Adrenal gland (tissue), 12 donors: ENCODE measurements around the gene ATG9A. TPM values are rescaled to one million over a fixed set of nuclear protein-coding genes. Genes with fewer than 3 reads are reported as not detected.
A peak's percentile ranks its signal among the peaks of the same experiment; 100 is the strongest.

ENCODE experiments used
- DNase-seq, 7 donors: peaks; one replicate each; pipeline ENCODE4 v3.0.0-alpha.2; 2019 to 2020
- H3K27ac ChIP-seq, 5 donors: fragments of 200-600 bp; sonication (generic) in 4 of 5; 1 replicate in 3 of 5; 2 replicates in 2 of 5; pipeline versions ENCODE4 v1.5.1 to v1.8.0; 2016 to 2020; ENCODE audit warnings: mild to moderate bottlenecking in 1 of 5
- H3K27me3 ChIP-seq: fragments of 200-600 bp; 2 replicates; pipeline ENCODE4 v1.8.0; 2021
- H3K36me3 ChIP-seq, 2 donors: fragments of 200-600 bp; replicated peaks in 1 of 2; 1 replicate in 1 of 2; 2 replicates in 1 of 2; pipeline versions ENCODE4 v1.5.1 to v1.8.0; 2018 to 2022
- H3K4me1 ChIP-seq, 2 donors: fragments of 200-600 bp; replicated peaks in 1 of 2; 1 replicate in 1 of 2; 2 replicates in 1 of 2; pipeline versions ENCODE4 v1.5.1 to v1.8.0; 2018 to 2021
- H3K4me3 ChIP-seq, 4 donors: fragments of 200-600 bp; sonication (generic) in 3 of 4; one replicate each; pipeline ENCODE4 v1.5.1; 2016 to 2018
- H3K9me3 ChIP-seq, 3 donors: fragments of 200-600 bp; sonication (generic) in 1 of 3; replicated peaks in 1 of 3; 1 replicate in 2 of 3; 2 replicates in 1 of 3; pipeline versions ENCODE4 v1.5.1 to v1.8.0; 2016 to 2021
- POLR2A ChIP-seq, 2 donors: fragments of 450-650 bp; IDR thresholded peaks; one replicate each; pipeline ENCODE4 v1.6.1; 2017; ENCODE audit warnings: antibody characterized with exemption in 2 of 2, mild to moderate bottlenecking in 2 of 2, moderate library complexity in 1 of 2
- WGBS, 4 donors: extraction: QIAGEN DNeasy Blood & Tissue Kit in 2 of 4; methylation state at CpG; one replicate each; pipeline versions ENCODE4 v1.1.5 to v1.1.7; 2013 to 2017; 5-methylcytosine and 5-hydroxymethylcytosine counted together
- intact Hi-C, 2 donors: fragments of 100-400 bp; cut with DNase I; formaldehyde crosslinking; loops; one replicate each; pipeline versions ENCODE4 v1.14.1 to v1.15.0; 2022 to 2023
- polyA plus RNA-seq, 3 donors: library from polyadenylated mRNA; stranded (reverse); fragments of 200-250 nt in 2 of 3; fragments of 350-450 nt in 1 of 3; fragmentation: Illumina TruSeq in 1 of 3; extraction: RNeasy Lipid Tissue Mini Kit (QIAGEN cat#74804) in 1 of 3; gene quantifications; one replicate each; pipeline ENCODE4 v1.2.3, GENCODE V29; 2013 to 2014
- total RNA-seq, 9 donors: library from RNA; depleted of rRNA in 4 of 9; stranded (reverse); fragments of >200 nt in 4 of 9; fragments of 120-200 nt in 1 of 9; fragmentation: NEBNext Ultra II Directional in 1 of 9; extraction: Animal tissue kit (Norgen Biotek cat#: 25700) in 1 of 9; gene quantifications; one replicate each; pipeline versions ENCODE4 v1.1.0 to v1.2.4, GENCODE V29; 2013 to 2023
- TF ChIP-seq, protein P1 (sequence below), 6 experiments: fragments of 450-650 bp in 4 of 6; fragments of 200-600 bp in 2 of 6; sonication (generic) in 1 of 6; IDR thresholded peaks; 1 replicate in 5 of 6; 2 replicates in 1 of 6; pipeline versions ENCODE4 v1.5.1 to v1.8.0; 2016 to 2021; ENCODE audit warnings: antibody characterized with exemption in 6 of 6, mild to moderate bottlenecking in 2 of 6, moderate library complexity in 1 of 6
- donor health status: healthy with polysubstance abuse.
- donor health status: Bipolar disorder and iron deficiency.
- donor health status: DM: yes; HTN: yes; CAD: no.
- donor health status: DM: no; HTN: no; CAD: no.
- donor health status: DM: no; HTN: no; CAD: no.
- donor health status: DM: yes; HTN: yes; CAD: no.

The ATG9A gene
- total and polyA plus RNA-seq, 12 donors, result 13.0 to 73.1 (median 51.3) TPM

- no peaks in the 10 kb centered on the region for H3K27me3 ChIP-seq
- peak; percentile 8 to 38 for TF ChIP-seq POLR2A (IDR thresholded peaks at IDR 0.05)
- TF ChIP-seq, protein P1, sequence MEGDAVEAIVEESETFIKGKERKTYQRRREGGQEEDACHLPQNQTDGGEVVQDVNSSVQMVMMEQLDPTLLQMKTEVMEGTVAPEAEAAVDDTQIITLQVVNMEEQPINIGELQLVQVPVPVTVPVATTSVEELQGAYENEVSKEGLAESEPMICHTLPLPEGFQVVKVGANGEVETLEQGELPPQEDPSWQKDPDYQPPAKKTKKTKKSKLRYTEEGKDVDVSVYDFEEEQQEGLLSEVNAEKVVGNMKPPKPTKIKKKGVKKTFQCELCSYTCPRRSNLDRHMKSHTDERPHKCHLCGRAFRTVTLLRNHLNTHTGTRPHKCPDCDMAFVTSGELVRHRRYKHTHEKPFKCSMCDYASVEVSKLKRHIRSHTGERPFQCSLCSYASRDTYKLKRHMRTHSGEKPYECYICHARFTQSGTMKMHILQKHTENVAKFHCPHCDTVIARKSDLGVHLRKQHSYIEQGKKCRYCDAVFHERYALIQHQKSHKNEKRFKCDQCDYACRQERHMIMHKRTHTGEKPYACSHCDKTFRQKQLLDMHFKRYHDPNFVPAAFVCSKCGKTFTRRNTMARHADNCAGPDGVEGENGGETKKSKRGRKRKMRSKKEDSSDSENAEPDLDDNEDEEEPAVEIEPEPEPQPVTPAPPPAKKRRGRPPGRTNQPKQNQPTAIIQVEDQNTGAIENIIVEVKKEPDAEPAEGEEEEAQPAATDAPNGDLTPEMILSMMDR (IDR thresholded peaks at IDR 0.05), result peak in 1 of 6 experiments; percentile 9
- intact Hi-C loops, result loop anchor here in 1 of 2 donors (10.0 kb wide), 1 partner anchor 53 kb away; the partner anchor contains the start of gene NHEJ1
- peak overlapping the region in 2 of 4 donors; percentile 46 to 69 for H3K4me3 ChIP-seq
- peak overlapping the region; percentile 82 to 97 (median 92) for H3K27ac ChIP-seq
- H3K9me3 ChIP-seq, result no peaks in the 10 kb centered on the region
- H3K36me3 ChIP-seq, result peaks cover 0 to 60% of the 10 kb centered on the region in 2 donors
- peak; percentile 66 to 85 (median 80) for DNase-seq
- H3K4me1 ChIP-seq, result peaks cover 23 to 30% of the 10 kb centered on the region in 2 donors
- 0 to 1% (median 1%) methylated on average over 16 to 37 of the region's 37 CpGs for WGBS, 4 donors
These were observed 11.2 kb downstream of the ATG9A start for GRCh38 chr2:219218217-219218731.

GRCh38 chr2:219216535-219216915 lies 12.9 kb downstream of the ATG9A start:
- no peak for DNase-seq
- Histone ChIP-seq H3K9me3 (no peaks in the 10 kb centered on the region), H3K27ac (peak overlapping the region in 2 of 5 donors; percentile 8 to 97), H3K4me3 (no peak overlapping the region), H3K4me1 (peaks cover 23 to 30% of the 10 kb centered on the region in 2 donors), H3K36me3 (peaks cover 0 to 57% of the 10 kb centered on the region in 2 donors), H3K27me3 (no peaks in the 10 kb centered on the region)
- whole genome bisulfite sequencing, 4 donors, result 83 to 92% (median 90%) methylated on average over 2 to 6 of the region's 6 CpGs
- intact Hi-C loops, result loop anchor here in 1 of 2 donors (10.0 kb wide), 1 partner anchor 52 kb away; the partner anchor contains the start of gene NHEJ1
- no peak for TF ChIP-seq POLR2A (IDR thresholded peaks at IDR 0.05)
- TF ChIP-seq, protein P1 (IDR thresholded peaks at IDR 0.05), result no peak

- Histone ChIP-seq H3K4me1 (peaks cover 23 to 30% of the 10 kb centered on the region in 2 donors), H3K27ac (peak overlapping the region in 1 of 5 donors; percentile 8), H3K27me3 (no peaks in the 10 kb centered on the region), H3K9me3 (no peaks in the 10 kb centered on the region), H3K36me3 (peaks cover 0 to 52% of the 10 kb centered on the region in 2 donors), H3K4me3 (no peak overlapping the region)
- TF ChIP-seq POLR2A (IDR thresholded peaks at IDR 0.05), result no peak
- TF ChIP-seq, protein P1 (IDR thresholded peaks at IDR 0.05), result no peak
- WGBS, 4 donors, result 90 to 94% (median 93%) methylated on average over 20 to 27 of the region's 27 CpGs
- DNase-seq, result no peak
- intact Hi-C loops, result loop anchor here in 1 of 2 donors (10.0 kb wide), 1 partner anchor 51 kb away; the partner anchor contains the start of gene NHEJ1
These were observed 13.4 kb downstream of the ATG9A start for GRCh38 chr2:219215871-219216534.

DNA sequence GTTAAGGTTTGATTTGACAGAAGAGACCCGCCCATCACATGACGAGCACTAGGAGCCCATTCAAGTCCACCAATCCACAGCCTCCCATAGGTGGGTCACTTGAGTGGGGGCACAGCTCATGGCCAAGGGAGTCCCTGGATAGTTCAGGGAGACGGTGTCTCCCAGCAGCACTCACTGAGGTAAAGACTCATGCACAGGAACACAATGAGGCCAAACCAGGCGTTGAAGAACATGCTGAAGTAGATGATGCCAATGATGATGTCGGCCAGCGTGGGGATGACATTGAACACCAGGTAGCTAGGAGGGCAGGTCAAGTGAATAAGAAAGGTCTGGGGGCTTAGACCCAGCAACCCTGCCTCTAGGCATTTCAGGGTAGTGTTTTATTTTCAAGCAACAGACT lies 14.7 kb downstream of the ATG9A start:
- no peak for DNase-seq

More for the DNA sequence above, 14.7 kb downstream of the ATG9A start:
- intact Hi-C loops, result loop anchor here (5.0 to 10.0 kb wide), 2 partner anchors 42 to 50 kb away; partner anchors contain the start of genes NHEJ1 (in 1 of the 2) and SLC23A3 (in 1 of the 2)
- Histone ChIP-seq H3K4me3 (no peak overlapping the region), H3K36me3 (peaks cover 0 to 50% of the 10 kb centered on the region in 2 donors), H3K27ac (no peak overlapping the region), H3K9me3 (no peaks in the 10 kb centered on the region), H3K4me1 (peaks cover 23 to 30% of the 10 kb centered on the region in 2 donors), H3K27me3 (no peaks in the 10 kb centered on the region)
- WGBS, 4 donors, result 91 to 96% (median 92%) methylated on average over 6 of the region's 6 CpGs
- no peak for TF ChIP-seq POLR2A (IDR thresholded peaks at IDR 0.05)
- TF ChIP-seq, protein P1 (IDR thresholded peaks at IDR 0.05), result no peak
